H1 (cell line): ENCODE data around the gene RANGRF. TPM values are rescaled to one million over a fixed set of nuclear protein-coding genes. Genes with fewer than 3 reads are reported as not detected.

Experiments
- CTCF ChIA-PET: fragments of 300-600 bp; sonication (Branson Sonifier 250); formaldehyde crosslinking; loops from one replicate; lab custom pipeline; 2021; ENCODE audit not compliant: partially characterized antibody; lab: Charles Lee
- POLR2A ChIA-PET: fragments of 300-600 bp; sonication (Branson Sonifier 250); formaldehyde crosslinking; loops from one replicate; lab custom pipeline; 2021; ENCODE audit warnings: inconsistent platforms; ENCODE audit not compliant: partially characterized antibody; lab: Charles Lee
- DNase-seq, 2 experiments: peaks; one replicate each; pipeline versions ENCODE4 v3.0.0 to v3.0.0-alpha.2; 2010 to 2022; ENCODE audit warnings: low spot score in 2 of 2, low read depth in 1 of 2, mixed read lengths in 1 of 2
- FAIRE-seq: peaks from 2 replicates; lab custom pipeline; 2011; peaks lifted over from hg19 to GRCh38; lab: Jason Lieb, UNC
- H2AFZ ChIP-seq: 2 replicates; pipeline ENCODE4 v1.8.1; 2012; ENCODE audit warnings: low read length, inconsistent platforms
- H2AK5ac ChIP-seq: 2 replicates; pipeline ENCODE4 v1.6.1; 2013; ENCODE audit warnings: low read depth, low read length
- H2BK120ac ChIP-seq: replicated peaks from 2 replicates; pipeline ENCODE3; 2013; ENCODE audit warnings: low read depth, low read length, inconsistent platforms
- H2BK12ac ChIP-seq: 2 replicates; pipeline ENCODE4 v1.6.1; 2013; ENCODE audit warnings: low read depth, low read length
- H2BK15ac ChIP-seq: 2 replicates; pipeline ENCODE4 v1.6.1; 2013; ENCODE audit warnings: low read length
- H2BK20ac ChIP-seq: 2 replicates; pipeline ENCODE4 v1.6.1; 2013; ENCODE audit warnings: low read length
- H2BK5ac ChIP-seq: 2 replicates; pipeline ENCODE4 v1.6.1; 2013; ENCODE audit warnings: low read depth, low read length
- H3K14ac ChIP-seq: 2 replicates; pipeline ENCODE4 v1.6.1; 2013; ENCODE audit warnings: inconsistent platforms; ENCODE audit not compliant: insufficient read length
- H3K18ac ChIP-seq: 2 replicates; pipeline ENCODE4 v1.6.1; 2013; ENCODE audit warnings: low read length; ENCODE audit errors: extremely low read depth
- H3K23ac ChIP-seq: 2 replicates; pipeline ENCODE4 v1.6.1; 2013; ENCODE audit warnings: inconsistent platforms; ENCODE audit not compliant: insufficient read length
- H3K23me2 ChIP-seq: 2 replicates; pipeline ENCODE4 v1.6.1; 2013; ENCODE audit warnings: low read depth, low read length
- H3K27ac ChIP-seq: 2 replicates; pipeline ENCODE4 v1.6.1; 2011; ENCODE audit warnings: low read depth, low read length, inconsistent platforms
- H3K27me3 ChIP-seq, 4 experiments: replicated peaks in 1 of 4; 1 replicate in 1 of 4; 2 replicates in 3 of 4; pipeline versions ENCODE4 v1.6.1 to v1.8.1; 2011 to 2013; ENCODE audit warnings: low read length in 3 of 4, mild to moderate bottlenecking in 3 of 4, inconsistent platforms in 2 of 4, mixed read lengths in 2 of 4, moderate library complexity in 1 of 4; ENCODE audit not compliant: control insufficient read depth in 3 of 4, insufficient read depth in 3 of 4; ENCODE audit errors: extremely low read depth in 1 of 4
- H3K36me3 ChIP-seq, 4 experiments: 2 replicates each; pipeline versions ENCODE4 v1.6.1 to v1.8.1; 2011 to 2013; ENCODE audit warnings: mild to moderate bottlenecking in 4 of 4, low read length in 3 of 4, moderate library complexity in 2 of 4, control low read depth in 1 of 4, inconsistent platforms in 1 of 4; ENCODE audit not compliant: insufficient read depth in 4 of 4, control insufficient read depth in 2 of 4
- H3K4ac ChIP-seq: replicated peaks from 2 replicates; pipeline ENCODE3; 2013; ENCODE audit warnings: low read length, low read depth, mixed read lengths, inconsistent platforms; ENCODE audit not compliant: insufficient read length
- H3K4me1 ChIP-seq, 4 experiments: replicated peaks in 1 of 4; 1 replicate in 1 of 4; 2 replicates in 3 of 4; pipeline versions ENCODE4 v1.6.1 to v1.8.1; 2011 to 2013; ENCODE audit warnings: low read length in 3 of 4, inconsistent platforms in 2 of 4, mixed read lengths in 1 of 4; ENCODE audit not compliant: insufficient read depth in 4 of 4, control insufficient read depth in 3 of 4
- H3K4me2 ChIP-seq, 2 experiments: 2 replicates each; pipeline versions ENCODE4 v1.6.1 to v1.8.1; 2011 to 2013; ENCODE audit warnings: low read depth in 2 of 2, low read length in 2 of 2, control low read depth in 1 of 2, inconsistent platforms in 1 of 2, mild to moderate bottlenecking in 1 of 2; ENCODE audit not compliant: insufficient read depth in 1 of 2
- H3K4me3 ChIP-seq, 4 experiments: fragments of 200-600, 300-600 bp in 1 of 4; sonication (generic), shearing (Covaris generic), sonication (Bioruptor Twin) in 1 of 4; 2 replicates each; pipeline versions ENCODE4 v1.5.1 to v1.8.1; 2011 to 2016; ENCODE audit warnings: low read length in 4 of 4, low read depth in 3 of 4, control low read depth in 2 of 4, inconsistent platforms in 2 of 4, mild to moderate bottlenecking in 2 of 4, mixed read lengths in 1 of 4, moderate library complexity in 1 of 4; ENCODE audit not compliant: insufficient read depth in 2 of 4; ENCODE audit errors: extremely low read depth in 1 of 4
- H3K56ac ChIP-seq: replicated peaks from 2 replicates; pipeline ENCODE3; 2013; ENCODE audit warnings: low read depth, mild to moderate bottlenecking, mixed read lengths, low read length, inconsistent platforms; ENCODE audit not compliant: insufficient read length
- H3K79me1 ChIP-seq: 2 replicates; pipeline ENCODE4 v1.6.1; 2013; ENCODE audit warnings: low read depth, low read length, control low read depth
- H3K79me2 ChIP-seq, 2 experiments: 2 replicates each; pipeline versions ENCODE4 v1.6.1 to v1.8.1; 2012 to 2013; ENCODE audit warnings: low read length in 2 of 2, mild to moderate bottlenecking in 2 of 2, inconsistent platforms in 1 of 2; ENCODE audit not compliant: insufficient read depth in 2 of 2, control insufficient read depth in 1 of 2
- H3K9ac ChIP-seq, 4 experiments: replicated peaks in 1 of 4; 1 replicate in 1 of 4; 2 replicates in 3 of 4; pipeline versions ENCODE4 v1.6.1 to v1.8.1; 2011 to 2013; ENCODE audit warnings: low read depth in 3 of 4, low read length in 3 of 4, control low read depth in 2 of 4, mild to moderate bottlenecking in 2 of 4, moderate library complexity in 2 of 4, inconsistent platforms in 1 of 4; ENCODE audit errors: extremely low read depth in 1 of 4
- H3K9me3 ChIP-seq, 2 experiments: 2 replicates each; pipeline versions ENCODE4 v1.6.1 to v1.8.1; 2012 to 2013; ENCODE audit warnings: mild to moderate bottlenecking in 2 of 2, moderate library complexity in 2 of 2, control low read depth in 1 of 2, inconsistent platforms in 1 of 2, low read depth in 1 of 2, low read length in 1 of 2, mixed read lengths in 1 of 2; ENCODE audit not compliant: insufficient read depth in 2 of 2
- H4K20me1 ChIP-seq, 2 experiments: replicated peaks in 1 of 2; 2 replicates each; pipeline versions ENCODE3 to v1.8.1; 2011 to 2013; ENCODE audit warnings: inconsistent platforms in 2 of 2, low read length in 2 of 2, mild to moderate bottlenecking in 1 of 2; ENCODE audit not compliant: insufficient read depth in 2 of 2, control insufficient read depth in 1 of 2
- H4K5ac ChIP-seq: 2 replicates; pipeline ENCODE4 v1.6.1; 2013; ENCODE audit warnings: low read length, low read depth, mixed read lengths, inconsistent platforms; ENCODE audit not compliant: insufficient read length
- H4K8ac ChIP-seq: 2 replicates; pipeline ENCODE4 v1.8.0; 2013; ENCODE audit warnings: mild to moderate bottlenecking, moderate library complexity, low read length, inconsistent platforms; ENCODE audit not compliant: insufficient read depth; ENCODE audit errors: extremely low read depth
- H4K91ac ChIP-seq: replicated peaks from 2 replicates; pipeline ENCODE3; 2013; ENCODE audit warnings: low read length, mixed read lengths, inconsistent platforms; ENCODE audit not compliant: insufficient read length
- CEBPB ChIP-seq: IDR thresholded peaks from 2 replicates; pipeline ENCODE4 v1.6.1; 2012; ENCODE audit warnings: low read depth, low read length
- CHD1 ChIP-seq: IDR thresholded peaks from 2 replicates; pipeline ENCODE4 v1.6.1; 2012; ENCODE audit warnings: low read depth, low read length, improper control_type of control experiment
- CTBP2 ChIP-seq: IDR thresholded peaks from 2 replicates; pipeline ENCODE4 v1.7.0; 2011; ENCODE audit warnings: borderline replicate concordance, mild to moderate bottlenecking, moderate library complexity, mixed read lengths, low read length; ENCODE audit not compliant: insufficient read depth, insufficient read length
- KDM5A ChIP-seq: fragments of 200-600 bp; IDR thresholded peaks from 2 replicates; pipeline ENCODE4 v1.7.1; 2012; ENCODE audit warnings: mild to moderate bottlenecking, low read length, inconsistent platforms, mixed read lengths
- NANOG ChIP-seq: IDR thresholded peaks from 2 replicates; pipeline ENCODE4 v1.6.1; 2011; ENCODE audit warnings: low read length, low read depth, mild to moderate bottlenecking, inconsistent platforms; ENCODE audit not compliant: insufficient read depth, poor library complexity, severe bottlenecking
- SP4 ChIP-seq: IDR thresholded peaks from 2 replicates; pipeline ENCODE4 v1.6.1; 2012; ENCODE audit warnings: low read length, inconsistent platforms
- TAF1 ChIP-seq: IDR thresholded peaks from 2 replicates; pipeline ENCODE4 v1.6.1; 2011; ENCODE audit warnings: mild to moderate bottlenecking, low read depth, low read length
- WGBS, 2 experiments: shearing (Covaris generic) in 1 of 2; methylation state at CpG; one replicate each; pipeline versions ENCODE4 v1.1.6 to v1.1.7; 2013 to 2015; ENCODE audit warnings: low lambda C conversion rate in 2 of 2, mixed read lengths in 2 of 2, inconsistent platforms in 1 of 2, low coverage in 1 of 2, missing lambda C conversion rate in 1 of 2; ENCODE audit not compliant: insufficient replicate concordance in 2 of 2, insufficient coverage in 1 of 2, insufficient read length in 1 of 2; ENCODE audit errors: extremely low coverage in 1 of 2, missing lambda C conversion rate in 1 of 2; 5-methylcytosine and 5-hydroxymethylcytosine counted together
- polyA plus RNA-seq, 7 experiments: library from polyadenylated mRNA; depleted of rRNA in 3 of 7; stranded (reverse) in 5 of 7; unstranded in 2 of 7; fragments of >200 nt in 5 of 7; fragments of 200-250 nt in 2 of 7; gene quantifications; 1 replicate in 5 of 7; 2 replicates in 1 of 7; 4 replicates in 1 of 7; pipeline versions ENCODE4 v1.2.1 to v1.2.3, GENCODE V29; 2011 to 2013; ENCODE audit warnings: missing spikeins in 2 of 7, mixed read lengths in 2 of 7
- total RNA-seq: library from RNA; stranded (reverse); fragmentation: NEBNext Ultra II Directional; extraction: Animal tissue kit (Norgen Biotek cat#: 25700); gene quantifications from 2 replicates; pipeline ENCODE4 v1.2.1, GENCODE V29; 2021
- TF ChIP-seq, protein P1 (sequence below): IDR thresholded peaks from 2 replicates; pipeline ENCODE4 v1.6.1; 2011; ENCODE audit warnings: low read depth, mild to moderate bottlenecking, low read length; ENCODE audit not compliant: insufficient read depth

The RANGRF gene
- total and polyA plus RNA-seq, 2 of the 8 experiments (the other 6 are each of a cell fraction or from before 2014, with no cell fraction given) = 36.9 to 49.6 TPM

DNA sequence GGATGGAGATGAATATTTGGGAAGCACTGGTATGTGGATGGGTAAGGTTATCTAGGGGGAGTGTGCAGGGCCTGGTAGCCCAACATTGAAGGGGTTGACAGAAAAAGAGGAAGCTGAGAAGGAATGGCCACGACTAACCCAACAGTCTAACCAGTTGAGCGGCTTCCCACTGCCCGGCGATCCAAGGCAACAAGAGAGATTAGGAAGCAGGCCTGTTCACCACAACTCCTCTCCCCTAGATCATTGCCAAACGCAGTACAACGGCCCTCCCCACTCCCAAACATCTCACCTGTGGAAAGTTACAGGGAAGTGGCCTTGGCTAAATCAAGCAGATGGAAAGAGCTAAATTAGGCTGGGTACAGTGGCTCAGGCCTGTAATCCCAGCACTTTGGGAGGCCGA lies 11.2 kb upstream of the RANGRF start:
- H3K4me3 ChIP-seq = no peak overlapping the region
- H4K20me1 ChIP-seq = peaks cover 0 to 4% of the 10 kb centered on the region in 2 experiments
- H2AFZ ChIP-seq = no peak overlapping the region
- no peak overlapping the region for H3K23ac ChIP-seq
- no peak overlapping the region for H3K27ac ChIP-seq
- no peak overlapping the region for H4K8ac ChIP-seq
- no peak overlapping the region for H3K9ac ChIP-seq
- no peaks in the 10 kb centered on the region for H3K9me3 ChIP-seq
- no peak overlapping the region for H3K56ac ChIP-seq
- no peaks in the 10 kb centered on the region; a peak in 1 of 7 replicates for H3K4me1 ChIP-seq
- 96% methylated on average over 6 of the region's 7 CpGs; no CpG with 5 or more reads in 1 of the 2 experiments for WGBS, 2 experiments
- no peak overlapping the region for H4K5ac ChIP-seq
- H3K79me1 ChIP-seq = no peaks in the 10 kb centered on the region
- no peaks in the 10 kb centered on the region; a peak in 1 of 8 replicates for H3K36me3 ChIP-seq
- no peak overlapping the region for H2BK5ac ChIP-seq
- ChIA-PET CTCF (interaction anchor here (0.7 to 1.2 kb wide), 2 partner anchors 11 to 15 kb away, joined by 3 read pairs; no protein-coding TSS in a partner anchor), POLR2A (interaction anchor here (0.7 to 66.3 kb wide), 7 partner anchors 7 to 67 kb away, joined by 3 to 1521 read pairs (median 7); partner anchors contain the start of genes AURKB, CTC1, PFAS and RANGRF)
- no peak overlapping the region for H3K4ac ChIP-seq
- H3K27me3 ChIP-seq = no peaks in the 10 kb centered on the region
- no peak overlapping the region for H2BK20ac ChIP-seq
- H2BK12ac ChIP-seq = no peak overlapping the region
- no peak overlapping the region for H4K91ac ChIP-seq
- DNase-seq (no peak), FAIRE-seq (no peak)
- no peak overlapping the region for H2BK15ac ChIP-seq
- no peak overlapping the region for H3K4me2 ChIP-seq
- H3K23me2 ChIP-seq = 0 out of 2 replicates have a peak, but pooled peaks cover 2% of the 10 kb centered on the region
- H3K18ac ChIP-seq = no peak overlapping the region
- H3K14ac ChIP-seq = no peak overlapping the region
- no peak overlapping the region for H2BK120ac ChIP-seq
- no peak overlapping the region for H2AK5ac ChIP-seq
- no peaks in the 10 kb centered on the region for H3K79me2 ChIP-seq
- no peak for TF ChIP-seq NANOG
- no peak for TF ChIP-seq SP4
- no peak for TF ChIP-seq CEBPB
- no peak for TF ChIP-seq TAF1
- TF ChIP-seq, protein P1, sequence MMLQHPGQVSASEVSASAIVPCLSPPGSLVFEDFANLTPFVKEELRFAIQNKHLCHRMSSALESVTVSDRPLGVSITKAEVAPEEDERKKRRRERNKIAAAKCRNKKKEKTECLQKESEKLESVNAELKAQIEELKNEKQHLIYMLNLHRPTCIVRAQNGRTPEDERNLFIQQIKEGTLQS = no peak
- TF ChIP-seq CHD1 = no peak
- no peak for TF ChIP-seq KDM5A
- no peak for TF ChIP-seq CTBP2
